MG63 (cell line): ENCODE results near the gene ARPC4. TPM values are rescaled to one million over a fixed set of nuclear protein-coding genes. Genes with fewer than 3 reads are reported as not detected.

Experiments used
- DNase-seq: peaks from one replicate; pipeline ENCODE4 v3.0.0-alpha.2; 2020
- H3K27me3 ChIP-seq: fragments of 250-450 bp; sonication (Bioruptor Pico); 2 replicates; pipeline ENCODE4 v1.5.1; 2020; ENCODE audit warnings: mild to moderate bottlenecking, moderate library complexity
- H3K36me3 ChIP-seq: fragments of 250-450 bp; sonication (Bioruptor Pico); 2 replicates; pipeline ENCODE4 v1.5.1; 2020; ENCODE audit warnings: mild to moderate bottlenecking, moderate library complexity
- H3K4me3 ChIP-seq: fragments of 250-450 bp; sonication (Bioruptor Pico); 2 replicates; pipeline ENCODE4 v1.5.1; 2020; ENCODE audit warnings: mild to moderate bottlenecking, moderate library complexity
- H3K9me3 ChIP-seq: fragments of 250-450 bp; sonication (Bioruptor Pico); 2 replicates; pipeline ENCODE4 v1.5.1; 2020; ENCODE audit warnings: mild to moderate bottlenecking, moderate library complexity
- total RNA-seq: library from RNA; depleted of rRNA; stranded (reverse); fragments of >200 nt; shearing (Covaris generic); gene quantifications from 2 replicates; pipeline ENCODE4 v1.2.3, GENCODE V29; 2014; ENCODE audit warnings: low replicate concordance

ARPC4 gene
- total RNA-seq, 1 experiment from 2014 or later, result 175 TPM

- H3K4me3 ChIP-seq, result no peak overlapping the region
- no peaks in the 10 kb centered on the region for H3K9me3 ChIP-seq
- peaks cover 5% of the 10 kb centered on the region; the same call in 1 of the 2 replicates for H3K36me3 ChIP-seq
- no peak for DNase-seq
- no peaks in the 10 kb centered on the region for H3K27me3 ChIP-seq
Measured at GRCh38 chr3:9782770-9783169, 10.1 kb upstream of the ARPC4 start.

GRCh38 chr3:9783954-9784353, 8.9 kb upstream of the ARPC4 start:
- DNase-seq, result no peak
- Histone ChIP-seq H3K4me3 (no peak overlapping the region), H3K27me3 (no peaks in the 10 kb centered on the region), H3K9me3 (no peaks in the 10 kb centered on the region), H3K36me3 (peaks cover 5% of the 10 kb centered on the region; the same call in 1 of the 2 replicates)

- H3K27me3 ChIP-seq, result no peaks in the 10 kb centered on the region
- H3K9me3 ChIP-seq, result no peaks in the 10 kb centered on the region
- DNase-seq, result no peak
- no peak overlapping the region for H3K4me3 ChIP-seq
- H3K36me3 ChIP-seq, result peaks cover 5% of the 10 kb centered on the region; the same call in 1 of the 2 replicates
Measured at GRCh38 chr3:9784965-9785364, 7.9 kb upstream of the ARPC4 start.

GRCh38 chr3:9785602-9786001, 7.3 kb upstream of the ARPC4 start:
- no peaks in the 10 kb centered on the region for H3K27me3 ChIP-seq
- H3K9me3 ChIP-seq, result no peaks in the 10 kb centered on the region
- DNase-seq, result no peak
- H3K4me3 ChIP-seq, result no peak overlapping the region
- H3K36me3 ChIP-seq, result peaks cover 5% of the 10 kb centered on the region

GRCh38 chr3:9786209-9786739, 6.6 kb upstream of the ARPC4 start:
- Histone ChIP-seq H3K27me3 (no peaks in the 10 kb centered on the region), H3K36me3 (peaks cover 5% of the 10 kb centered on the region), H3K4me3 (no peak overlapping the region), H3K9me3 (no peaks in the 10 kb centered on the region)
- DNase-seq, result no peak

GRCh38 chr3:9786825-9787669, 5.8 kb upstream of the ARPC4 start:
- no peaks in the 10 kb centered on the region for H3K9me3 ChIP-seq
- peaks cover 5% of the 10 kb centered on the region for H3K36me3 ChIP-seq
- H3K4me3 ChIP-seq, result no peak overlapping the region
- no peaks in the 10 kb centered on the region for H3K27me3 ChIP-seq
- no peak for DNase-seq

GRCh38 chr3:9787714-9788113, 5.2 kb upstream of the ARPC4 start:
- Histone ChIP-seq H3K27me3 (no peaks in the 10 kb centered on the region), H3K4me3 (no peak overlapping the region), H3K9me3 (no peaks in the 10 kb centered on the region), H3K36me3 (peaks cover 5% of the 10 kb centered on the region)
- no peak for DNase-seq

GRCh38 chr3:9791127-9791526, 1.8 kb upstream of the ARPC4 start:
- no peak for DNase-seq
- Histone ChIP-seq H3K36me3 (peaks cover 9% of the 10 kb centered on the region), H3K4me3 (no peak overlapping the region), H3K9me3 (no peaks in the 10 kb centered on the region), H3K27me3 (no peaks in the 10 kb centered on the region)

- Histone ChIP-seq H3K36me3 (peaks cover 4% of the 10 kb centered on the region; the same call in 1 of the 2 replicates), H3K9me3 (no peaks in the 10 kb centered on the region), H3K27me3 (no peaks in the 10 kb centered on the region), H3K4me3 (peak overlapping the region; percentile 81)
- no peak for DNase-seq
Measured at GRCh38 chr3:9791790-9792404, 985 bp upstream of the ARPC4 start.

GRCh38 chr3:9793161-9793781, 389 bp downstream of the ARPC4 start:
- no peaks in the 10 kb centered on the region for H3K9me3 ChIP-seq
- peaks cover 14% of the 10 kb centered on the region for H3K36me3 ChIP-seq
- H3K4me3 ChIP-seq, result peak overlapping the region; percentile 81
- H3K27me3 ChIP-seq, result no peaks in the 10 kb centered on the region
- no peak for DNase-seq

- H3K4me3 ChIP-seq, result no peak overlapping the region
- no peaks in the 10 kb centered on the region for H3K27me3 ChIP-seq
- DNase-seq, result no peak
- H3K9me3 ChIP-seq, result no peaks in the 10 kb centered on the region
- peaks cover 15% of the 10 kb centered on the region for H3K36me3 ChIP-seq
Measured at GRCh38 chr3:9794400-9794799, 1.5 kb downstream of the ARPC4 start.

- no peaks in the 10 kb centered on the region for H3K9me3 ChIP-seq
- no peak for DNase-seq
- peaks cover 22% of the 10 kb centered on the region for H3K36me3 ChIP-seq
- no peaks in the 10 kb centered on the region for H3K27me3 ChIP-seq
- H3K4me3 ChIP-seq, result no peak overlapping the region
Measured at GRCh38 chr3:9795207-9795606, 2.3 kb downstream of the ARPC4 start.

- Histone ChIP-seq H3K36me3 (peaks cover 32% of the 10 kb centered on the region), H3K4me3 (no peak overlapping the region), H3K9me3 (no peaks in the 10 kb centered on the region), H3K27me3 (no peaks in the 10 kb centered on the region)
- DNase-seq, result no peak
Measured at GRCh38 chr3:9797196-9797945, 4.5 kb downstream of the ARPC4 start.

- Histone ChIP-seq H3K9me3 (no peaks in the 10 kb centered on the region), H3K27me3 (no peaks in the 10 kb centered on the region), H3K36me3 (peaks cover 52% of the 10 kb centered on the region), H3K4me3 (no peak overlapping the region)
- no peak for DNase-seq
Measured at GRCh38 chr3:9800529-9800928, 7.6 kb downstream of the ARPC4 start.

GRCh38 chr3:9803494-9803893, 10.6 kb downstream of the ARPC4 start:
- Histone ChIP-seq H3K36me3 (peaks cover 48% of the 10 kb centered on the region), H3K27me3 (no peaks in the 10 kb centered on the region), H3K9me3 (no peaks in the 10 kb centered on the region), H3K4me3 (no peak overlapping the region)
- no peak for DNase-seq

GRCh38 chr3:9804996-9805395, 12.1 kb downstream of the ARPC4 start:
- no peaks in the 10 kb centered on the region for H3K9me3 ChIP-seq
- peaks cover 43% of the 10 kb centered on the region for H3K36me3 ChIP-seq
- H3K4me3 ChIP-seq, result no peak overlapping the region
- H3K27me3 ChIP-seq, result no peaks in the 10 kb centered on the region
- DNase-seq, result no peak

- Histone ChIP-seq H3K9me3 (no peaks in the 10 kb centered on the region), H3K4me3 (no peak overlapping the region), H3K27me3 (no peaks in the 10 kb centered on the region), H3K36me3 (peaks cover 37% of the 10 kb centered on the region)
- no peak for DNase-seq
Measured at GRCh38 chr3:9806137-9806536, 13.3 kb downstream of the ARPC4 start.
